ENCODE measurements around the gene ZNF490.
"Not testable (repeated sequence)": the region's sequence is repeated elsewhere in the genome, so short reads cannot be mapped to it uniquely, and the experiment has no call there.

Gene ZNF490

GRCh38 chr19:12610540-12611360 is at the start of gene ZNF490, which contains the start of gene ZNF791:
ZNF490 (minus strand) TSS chr19:12610813; CDS start chr19:12610680, 133 bp downstream.
ZNF791 (plus strand) TSS chr19:12610920; CDS start chr19:12611080, 160 bp downstream.
- Histone ChIP-seq H3K9me3 (ENCODE audit: low read length) (peaks cover 7% of the 10 kb centered on the region), H3K4me1 (ENCODE audit: insufficient read depth, low read length) (peaks cover 6% of the 10 kb centered on the region), H3K36me3 (ENCODE audit: insufficient read depth, low read length) (peaks cover 33% of the 10 kb centered on the region), H3K27me3 (ENCODE audit: insufficient read depth, low read length) (no peaks in the 10 kb centered on the region), H2AFZ (ENCODE audit: low read depth, low read length) (peak within 1 kb of the TSS; percentile 10), H3K4me3 (ENCODE audit: low read length) (peak within 1 kb of the TSS; percentile 72)

GRCh38 chr19:12657966-12658365 is 47.4 kb upstream of the ZNF490 start:
- no peaks in the 10 kb centered on the region for H3K4me1 ChIP-seq (ENCODE audit: insufficient read depth, low read length)
- H3K36me3 ChIP-seq (ENCODE audit: insufficient read depth, low read length) = peaks cover 46% of the 10 kb centered on the region
- peaks cover 4% of the 10 kb centered on the region for H3K9me3 ChIP-seq (ENCODE audit: low read length)
- H2AFZ ChIP-seq (ENCODE audit: low read depth, low read length) = no peak overlapping the region
- no peak overlapping the region for H3K4me3 ChIP-seq (ENCODE audit: low read length)
- no peaks in the 10 kb centered on the region for H3K27me3 ChIP-seq (ENCODE audit: insufficient read depth, low read length)

GRCh38 chr19:12656899-12657571 is 46.4 kb upstream of the ZNF490 start:
- peaks cover 48% of the 10 kb centered on the region for H3K36me3 ChIP-seq (ENCODE audit: insufficient read depth, low read length)
- no peak overlapping the region for H2AFZ ChIP-seq (ENCODE audit: low read depth, low read length)

GRCh38 chr19:12655546-12655945 is 44.9 kb upstream of the ZNF490 start:
- Histone ChIP-seq H2AFZ (ENCODE audit: low read depth, low read length) (no peak overlapping the region), H3K4me3 (ENCODE audit: low read length) (no peak overlapping the region), H3K9me3 (ENCODE audit: low read length) (peaks cover 8% of the 10 kb centered on the region), H3K36me3 (ENCODE audit: insufficient read depth, low read length) (peaks cover 41% of the 10 kb centered on the region), H3K4me1 (ENCODE audit: insufficient read depth, low read length) (no peaks in the 10 kb centered on the region), H3K27me3 (ENCODE audit: insufficient read depth, low read length) (no peaks in the 10 kb centered on the region)

More at GRCh38 chr19:12656899-12657571, 46.4 kb upstream of the ZNF490 start:
- peaks cover 6% of the 10 kb centered on the region for H3K9me3 ChIP-seq (ENCODE audit: low read length)
- H3K4me1 ChIP-seq (ENCODE audit: insufficient read depth, low read length) = no peaks in the 10 kb centered on the region
- H3K4me3 ChIP-seq (ENCODE audit: low read length) = no peak overlapping the region
- H3K27me3 ChIP-seq (ENCODE audit: insufficient read depth, low read length) = no peaks in the 10 kb centered on the region

- H3K36me3 ChIP-seq (ENCODE audit: insufficient read depth, low read length) = peaks cover 39% of the 10 kb centered on the region
- H3K4me3 ChIP-seq (ENCODE audit: low read length) = no peak overlapping the region
- no peaks in the 10 kb centered on the region for H3K4me1 ChIP-seq (ENCODE audit: insufficient read depth, low read length)
- no peak overlapping the region for H2AFZ ChIP-seq (ENCODE audit: low read depth, low read length)
- peaks cover 19% of the 10 kb centered on the region for H3K9me3 ChIP-seq (ENCODE audit: low read length)
- no peaks in the 10 kb centered on the region for H3K27me3 ChIP-seq (ENCODE audit: insufficient read depth, low read length)
Observed at GRCh38 chr19:12652219-12652618, 41.6 kb upstream of the ZNF490 start.

- H2AFZ ChIP-seq (ENCODE audit: low read depth, low read length) = no peak overlapping the region
- peaks cover 22% of the 10 kb centered on the region for H3K9me3 ChIP-seq (ENCODE audit: low read length)
- H3K4me3 ChIP-seq (ENCODE audit: low read length) = no peak overlapping the region
- H3K27me3 ChIP-seq (ENCODE audit: insufficient read depth, low read length) = no peaks in the 10 kb centered on the region
- H3K4me1 ChIP-seq (ENCODE audit: insufficient read depth, low read length) = no peaks in the 10 kb centered on the region
- H3K36me3 ChIP-seq (ENCODE audit: insufficient read depth, low read length) = peaks cover 27% of the 10 kb centered on the region
Observed at GRCh38 chr19:12649941-12650340, 39.3 kb upstream of the ZNF490 start.

- H3K9me3 ChIP-seq (ENCODE audit: low read length) = peaks cover 22% of the 10 kb centered on the region
- no peaks in the 10 kb centered on the region for H3K4me1 ChIP-seq (ENCODE audit: insufficient read depth, low read length)
- H2AFZ ChIP-seq (ENCODE audit: low read depth, low read length) = no peak overlapping the region
- no peaks in the 10 kb centered on the region for H3K27me3 ChIP-seq (ENCODE audit: insufficient read depth, low read length)
- peaks cover 24% of the 10 kb centered on the region for H3K36me3 ChIP-seq (ENCODE audit: insufficient read depth, low read length)
- H3K4me3 ChIP-seq (ENCODE audit: low read length) = no peak overlapping the region
Observed at GRCh38 chr19:12648088-12648487, 37.5 kb upstream of the ZNF490 start.

- H3K4me1 ChIP-seq (ENCODE audit: insufficient read depth, low read length) = no peaks in the 10 kb centered on the region
- peaks cover 24% of the 10 kb centered on the region for H3K36me3 ChIP-seq (ENCODE audit: insufficient read depth, low read length)
- no peak overlapping the region for H3K4me3 ChIP-seq (ENCODE audit: low read length)
- peaks cover 25% of the 10 kb centered on the region for H3K9me3 ChIP-seq (ENCODE audit: low read length)
- no peak overlapping the region for H2AFZ ChIP-seq (ENCODE audit: low read depth, low read length)
- no peaks in the 10 kb centered on the region for H3K27me3 ChIP-seq (ENCODE audit: insufficient read depth, low read length)
Observed at GRCh38 chr19:12647490-12648071, 37.0 kb upstream of the ZNF490 start.

- no peak overlapping the region for H2AFZ ChIP-seq (ENCODE audit: low read depth, low read length)
- peaks cover 25% of the 10 kb centered on the region for H3K9me3 ChIP-seq (ENCODE audit: low read length)
- H3K4me3 ChIP-seq (ENCODE audit: low read length) = no peak overlapping the region
- H3K27me3 ChIP-seq (ENCODE audit: insufficient read depth, low read length) = no peaks in the 10 kb centered on the region
- H3K4me1 ChIP-seq (ENCODE audit: insufficient read depth, low read length) = no peaks in the 10 kb centered on the region
- H3K36me3 ChIP-seq (ENCODE audit: insufficient read depth, low read length) = peaks cover 22% of the 10 kb centered on the region
Observed at GRCh38 chr19:12647047-12647446, 36.4 kb upstream of the ZNF490 start.

- Histone ChIP-seq H2AFZ (ENCODE audit: low read depth, low read length) (no peak overlapping the region), H3K4me1 (ENCODE audit: insufficient read depth, low read length) (no peaks in the 10 kb centered on the region), H3K36me3 (ENCODE audit: insufficient read depth, low read length) (peaks cover 18% of the 10 kb centered on the region), H3K27me3 (ENCODE audit: insufficient read depth, low read length) (no peaks in the 10 kb centered on the region), H3K9me3 (ENCODE audit: low read length) (peaks cover 26% of the 10 kb centered on the region), H3K4me3 (ENCODE audit: low read length) (no peak overlapping the region)
Observed at GRCh38 chr19:12646551-12646950, 35.9 kb upstream of the ZNF490 start.

GRCh38 chr19:12643716-12644115 is 33.1 kb upstream of the ZNF490 start:
- H3K36me3 ChIP-seq (ENCODE audit: insufficient read depth, low read length) = not testable (repeated sequence)

GRCh38 chr19:12642506-12642905 is 31.9 kb upstream of the ZNF490 start:
- Histone ChIP-seq H3K9me3 (ENCODE audit: low read length) (peaks cover 17% of the 10 kb centered on the region), H3K4me3 (ENCODE audit: low read length) (no peak overlapping the region), H3K36me3 (ENCODE audit: insufficient read depth, low read length) (peaks cover 6% of the 10 kb centered on the region), H2AFZ (ENCODE audit: low read depth, low read length) (no peak overlapping the region), H3K27me3 (ENCODE audit: insufficient read depth, low read length) (no peaks in the 10 kb centered on the region), H3K4me1 (ENCODE audit: insufficient read depth, low read length) (no peaks in the 10 kb centered on the region)

More at GRCh38 chr19:12643716-12644115, 33.1 kb upstream of the ZNF490 start:
- H3K27me3 ChIP-seq (ENCODE audit: insufficient read depth, low read length); H3K4me3 ChIP-seq (ENCODE audit: low read length); H3K4me1 ChIP-seq (ENCODE audit: insufficient read depth, low read length); H2AFZ ChIP-seq (ENCODE audit: low read depth, low read length): not testable (repeated sequence)
- peaks cover 21% of the 10 kb centered on the region for H3K9me3 ChIP-seq (ENCODE audit: low read length)

- Histone ChIP-seq H3K36me3 (ENCODE audit: insufficient read depth, low read length) (peaks cover 3% of the 10 kb centered on the region), H3K9me3 (ENCODE audit: low read length) (peaks cover 15% of the 10 kb centered on the region), H3K27me3 (ENCODE audit: insufficient read depth, low read length) (no peaks in the 10 kb centered on the region), H3K4me1 (ENCODE audit: insufficient read depth, low read length) (no peaks in the 10 kb centered on the region), H2AFZ (ENCODE audit: low read depth, low read length) (no peak overlapping the region), H3K4me3 (ENCODE audit: low read length) (no peak overlapping the region)
Observed at GRCh38 chr19:12641456-12641855, 30.8 kb upstream of the ZNF490 start.

All from neuron (in vitro differentiated cells).